GM18861 (cell line): ENCODE results near the gene B4GALNT3.

Source experiments
- ATAC-seq: cut with Tn5 transposase; IDR thresholded peaks from one replicate; pipeline ENCODE4 v1.9.1; 2021; ENCODE audit not compliant: unreplicated experiment

B4GALNT3 gene

DNA sequence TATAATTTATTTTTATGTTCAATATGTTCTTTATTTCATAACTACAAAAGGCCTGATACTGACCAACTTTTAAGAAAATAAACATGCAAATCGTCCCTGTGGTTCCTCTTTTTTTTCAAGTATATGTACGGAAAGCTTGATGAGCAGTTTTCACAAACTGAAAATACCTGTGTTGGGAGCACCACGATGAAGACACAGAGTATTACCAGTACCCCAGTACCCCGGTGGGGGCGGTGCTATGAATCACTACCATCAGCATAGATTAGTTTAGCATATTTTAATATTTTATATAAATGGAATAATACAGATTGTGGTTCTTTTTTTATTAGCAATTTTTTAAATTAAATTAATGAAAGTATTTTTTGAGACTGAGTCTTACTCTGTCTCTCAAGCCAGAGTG lies 7.0 kb downstream of the B4GALNT3 start:
- ATAC-seq = no peak

DNA sequence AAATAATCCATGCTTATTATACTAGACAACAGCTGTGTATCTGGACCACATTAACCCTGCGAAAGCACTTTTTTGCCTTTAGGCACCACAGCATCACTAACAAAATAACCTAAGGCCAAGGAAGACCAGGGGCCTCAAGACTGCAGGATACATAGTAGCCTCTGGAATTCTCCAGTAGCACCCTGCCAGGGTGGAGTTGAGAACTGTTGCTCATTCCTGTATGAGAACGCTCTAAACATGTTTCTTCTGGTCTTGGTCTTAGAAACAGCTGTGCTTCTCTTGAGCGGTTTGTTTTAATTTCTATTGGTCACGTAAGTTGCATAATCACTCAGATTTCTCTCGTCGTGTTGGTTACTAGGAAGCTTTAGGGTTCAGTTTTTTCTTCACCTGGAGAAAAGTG lies 7.9 kb downstream of the B4GALNT3 start:
- no peak for ATAC-seq

DNA sequence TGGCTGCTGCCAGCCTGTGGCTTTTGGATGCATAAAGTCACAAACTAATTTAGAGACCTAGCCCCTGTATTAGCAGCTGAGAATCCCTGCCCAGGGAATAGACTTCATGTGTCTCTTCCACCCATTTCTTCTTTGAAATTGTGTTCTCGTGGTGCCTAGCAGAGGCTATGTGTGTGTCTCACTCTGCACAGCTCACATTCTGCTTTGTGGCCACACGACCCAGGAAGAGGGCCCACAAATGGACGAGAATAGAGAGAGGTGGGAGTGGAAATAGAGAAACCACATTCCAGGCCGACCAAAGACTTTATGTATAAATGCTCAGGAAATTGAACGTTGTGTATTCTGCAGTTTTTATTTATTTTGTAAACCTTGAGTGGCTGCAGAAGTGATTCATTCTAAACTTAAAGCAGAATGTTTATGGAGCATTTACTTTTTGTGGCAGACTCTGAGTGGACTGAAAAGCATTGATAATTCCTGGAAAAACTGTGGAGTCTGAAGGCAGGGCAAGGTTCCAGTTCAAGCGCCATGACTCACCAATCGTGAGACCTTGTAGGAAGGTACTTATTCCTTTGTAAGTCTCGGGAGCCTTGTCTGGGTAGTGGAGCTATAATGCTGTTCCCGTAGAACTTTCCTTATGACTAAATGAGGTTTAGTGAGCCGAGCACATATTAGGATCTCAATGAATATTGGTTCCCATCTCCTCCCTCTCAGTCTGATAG lies 9.1 kb downstream of the B4GALNT3 start:
- ATAC-seq = no peak

DNA sequence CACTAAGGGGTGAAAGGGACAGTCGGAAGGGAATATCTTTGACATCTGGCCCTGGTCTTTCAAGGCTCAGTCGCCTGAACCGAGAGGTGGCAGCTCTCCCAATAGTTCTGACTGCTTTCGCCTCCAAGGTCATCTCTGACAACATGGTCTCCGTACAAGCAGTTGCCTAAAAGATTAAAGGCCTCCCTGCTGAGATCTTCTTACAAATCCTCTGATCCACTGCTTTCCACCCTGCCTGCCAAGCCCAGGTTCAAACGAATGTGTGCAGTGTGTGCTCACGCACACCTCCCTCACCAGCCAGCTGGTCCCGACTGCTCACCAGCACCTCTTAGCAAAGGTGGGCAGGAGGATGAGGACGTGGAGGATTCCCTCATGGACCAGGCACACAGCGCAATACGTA lies 10.4 kb downstream of the B4GALNT3 start:
- ATAC-seq = no peak

DNA sequence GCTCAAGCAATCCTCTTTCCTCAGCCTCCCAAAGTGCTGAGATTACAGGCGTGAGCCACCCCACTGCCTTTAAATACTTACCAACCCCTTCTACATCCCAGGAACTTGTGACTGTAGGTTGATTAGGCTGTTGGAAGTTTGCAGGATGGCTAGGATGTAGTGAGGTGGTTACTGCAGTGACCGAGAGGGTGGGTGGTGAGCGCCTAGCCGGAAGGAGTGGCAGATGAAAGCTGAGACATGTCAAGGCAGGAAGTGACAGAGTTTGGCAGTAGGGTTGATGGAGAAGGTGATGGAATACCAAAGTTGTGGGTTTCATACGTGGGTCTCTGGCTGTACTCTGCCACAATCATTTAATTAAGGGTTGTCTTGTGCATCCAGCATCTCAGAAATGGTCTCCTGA lies 13.5 kb downstream of the B4GALNT3 start:
- no peak for ATAC-seq

DNA sequence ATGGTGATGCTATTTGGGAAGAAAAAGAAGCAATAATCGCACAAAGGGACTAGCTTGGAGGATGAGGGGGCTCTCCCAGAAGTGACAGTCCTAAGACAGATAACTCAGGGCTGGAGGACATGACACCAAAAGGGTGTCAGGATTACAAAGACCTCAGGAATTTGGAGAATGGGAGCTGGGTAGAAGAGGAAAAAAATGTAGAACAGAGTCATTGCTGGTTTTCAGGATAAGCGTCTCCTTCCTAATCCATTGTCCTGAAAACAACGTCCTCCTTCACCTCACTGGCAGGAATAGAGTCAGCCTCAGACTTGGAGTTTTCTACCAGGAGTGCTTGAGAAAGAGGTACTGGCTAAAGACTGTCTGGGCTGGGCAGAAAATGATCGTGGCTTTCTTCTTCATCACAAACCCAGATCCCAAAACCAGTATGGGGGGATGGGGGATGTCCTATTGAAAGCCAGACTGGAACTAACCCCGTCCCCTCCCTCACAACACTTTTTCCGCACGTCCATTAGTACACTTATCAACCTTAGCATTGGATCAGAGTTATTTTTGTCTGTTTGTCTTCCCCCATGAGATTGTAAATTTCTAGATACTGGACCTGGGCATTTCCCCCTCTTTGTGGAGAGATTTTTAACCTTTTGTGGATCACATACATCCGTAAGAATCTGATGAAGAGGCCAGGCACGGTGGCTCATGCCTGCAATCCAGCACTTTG lies 14.3 kb downstream of the B4GALNT3 start:
- ATAC-seq = no peak

DNA sequence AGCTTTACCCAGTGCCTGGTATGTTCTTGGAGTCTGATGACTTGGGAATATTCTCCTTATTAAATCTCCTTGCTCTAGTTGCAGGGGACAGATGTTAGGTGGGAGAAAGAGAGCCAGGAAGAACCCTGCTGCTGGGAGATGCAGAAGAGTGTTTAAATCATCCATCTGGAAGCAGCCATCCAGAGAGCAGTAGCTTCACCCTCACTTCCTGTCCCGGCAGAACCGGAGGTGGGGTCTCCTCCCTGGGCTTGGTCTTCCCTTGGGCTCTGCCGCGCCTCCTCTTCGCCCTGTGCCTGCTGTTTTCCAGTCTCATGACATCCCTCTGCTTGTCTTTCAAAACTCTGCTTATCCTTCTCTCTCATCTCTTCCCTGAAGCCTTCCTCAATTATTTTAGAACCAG lies 15.5 kb downstream of the B4GALNT3 start:
- ATAC-seq = no peak

DNA sequence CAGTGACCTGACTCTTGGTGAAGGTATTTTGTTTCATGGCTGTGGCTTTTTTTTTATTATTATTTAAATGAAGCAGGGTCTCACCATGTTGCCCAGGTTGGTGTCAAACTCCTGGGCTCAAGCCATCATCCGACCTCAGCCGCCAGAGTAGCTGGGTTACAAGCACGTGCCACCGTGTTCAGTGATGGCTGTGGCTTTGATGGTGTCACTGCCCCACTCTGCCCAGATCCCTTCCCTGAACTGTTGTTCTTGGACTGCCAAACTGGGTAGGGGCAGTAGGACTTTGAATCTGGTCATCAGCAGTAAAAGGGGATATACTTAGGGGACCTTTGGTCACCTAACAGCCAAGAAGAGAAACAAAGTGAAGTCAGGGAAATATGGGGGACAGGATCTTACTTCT lies 19.4 kb downstream of the B4GALNT3 start:
- no peak for ATAC-seq

DNA sequence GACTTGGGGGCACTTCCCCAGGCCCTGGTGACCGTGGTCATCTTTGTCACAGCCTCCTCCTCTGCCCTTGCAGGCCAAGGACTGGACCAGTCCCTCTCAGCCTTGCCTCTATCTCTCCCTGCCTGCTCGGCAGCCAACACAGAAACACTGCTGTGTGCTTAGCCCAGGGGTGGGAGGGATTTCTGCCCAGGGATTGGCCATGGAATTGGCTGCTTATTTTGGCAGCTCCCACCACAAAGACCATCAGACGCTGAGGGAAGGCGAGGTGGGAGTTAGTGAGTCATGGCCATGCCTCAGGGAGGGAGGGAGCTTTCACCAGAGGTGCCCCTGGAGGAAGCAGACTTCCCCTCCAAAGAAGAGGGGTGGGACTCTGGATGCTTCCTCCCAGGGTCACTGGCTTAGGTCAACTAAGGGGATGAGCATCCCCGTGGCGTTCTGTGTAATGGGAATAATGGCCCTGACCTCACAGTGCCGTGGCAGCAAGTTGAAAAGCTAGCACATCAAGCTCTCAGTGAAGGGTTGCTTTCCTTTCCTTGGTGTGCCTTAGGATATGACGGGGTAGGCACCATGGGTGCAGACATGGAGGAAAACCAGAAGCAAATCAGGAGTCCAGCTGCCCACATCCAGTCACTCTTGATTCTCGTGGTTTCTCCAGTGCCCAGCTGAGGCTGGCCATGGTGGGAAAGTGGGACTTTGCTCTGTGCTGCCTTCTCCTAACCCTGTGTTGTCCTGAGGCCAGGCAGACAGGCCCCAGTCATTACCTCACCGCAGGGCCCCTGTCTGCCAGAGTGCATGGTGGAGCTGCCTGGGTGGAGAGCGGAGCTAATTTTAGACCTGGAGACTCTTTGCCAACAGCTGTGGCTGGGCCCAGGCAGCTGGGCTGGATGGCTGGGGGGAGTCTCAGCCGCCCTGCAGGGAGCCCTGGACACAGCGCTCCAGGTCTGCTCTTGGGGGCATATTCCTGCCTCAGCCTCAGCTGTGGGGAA lies 21.4 kb downstream of the B4GALNT3 start:
- ATAC-seq = no peak

DNA sequence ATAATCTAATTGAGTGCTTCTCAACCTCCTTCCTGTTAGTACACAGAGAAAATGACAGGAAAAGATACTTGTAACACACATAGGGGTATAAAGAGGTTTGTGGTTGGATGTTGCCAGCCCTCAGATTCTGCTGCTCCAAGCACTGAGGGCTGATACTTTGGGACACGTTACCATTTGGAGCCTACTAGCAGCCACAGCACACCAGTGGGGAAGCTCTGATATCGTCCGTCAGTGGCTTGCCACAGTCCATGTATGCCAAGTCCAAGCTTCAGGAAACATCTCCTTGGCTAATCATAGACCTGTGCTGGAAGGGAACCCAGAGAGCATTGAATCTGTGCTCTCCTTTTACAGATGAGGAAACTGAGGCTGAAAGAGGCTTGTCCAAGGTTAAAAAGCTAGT lies 22.3 kb downstream of the B4GALNT3 start:
- ATAC-seq = no peak

DNA sequence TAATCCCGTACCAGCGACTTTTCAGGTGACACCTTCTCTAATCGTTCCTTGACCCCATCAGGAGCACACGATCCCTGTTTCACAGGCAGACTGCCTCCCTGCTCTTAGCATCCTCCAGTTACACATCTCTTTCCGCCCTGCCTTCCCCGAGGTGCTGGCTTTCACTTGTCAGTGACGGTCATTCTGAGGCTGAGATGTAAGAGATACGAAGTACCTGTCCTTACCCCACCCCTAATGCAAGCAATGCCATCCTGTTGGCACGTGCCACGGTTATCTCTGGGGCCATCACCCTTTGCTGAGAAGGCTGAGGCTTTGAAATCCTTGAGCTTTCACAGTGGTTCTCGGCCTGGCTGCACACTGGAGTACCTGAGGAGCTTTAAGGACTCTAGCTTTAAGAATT lies 24.4 kb downstream of the B4GALNT3 start:
- no peak for ATAC-seq

DNA sequence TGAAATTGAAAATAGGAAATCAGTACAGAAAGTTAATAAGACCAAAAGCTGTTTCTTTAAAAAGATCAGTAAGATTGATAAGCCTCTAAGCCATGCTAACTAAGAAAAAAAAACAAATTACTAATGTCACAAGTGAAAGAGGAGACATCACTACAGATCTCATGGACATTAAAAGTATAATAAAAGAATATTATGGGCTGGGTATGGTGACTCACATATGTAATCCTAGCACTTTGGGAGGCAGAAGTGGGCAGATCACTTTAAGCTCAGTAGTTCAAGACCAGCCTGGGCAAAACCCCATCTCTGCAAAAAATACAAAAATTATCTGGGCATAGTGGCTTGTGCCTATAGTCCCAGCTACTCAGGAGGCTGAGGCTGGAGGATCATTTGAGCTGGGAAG lies 30.5 kb downstream of the B4GALNT3 start:
- no peak for ATAC-seq

DNA sequence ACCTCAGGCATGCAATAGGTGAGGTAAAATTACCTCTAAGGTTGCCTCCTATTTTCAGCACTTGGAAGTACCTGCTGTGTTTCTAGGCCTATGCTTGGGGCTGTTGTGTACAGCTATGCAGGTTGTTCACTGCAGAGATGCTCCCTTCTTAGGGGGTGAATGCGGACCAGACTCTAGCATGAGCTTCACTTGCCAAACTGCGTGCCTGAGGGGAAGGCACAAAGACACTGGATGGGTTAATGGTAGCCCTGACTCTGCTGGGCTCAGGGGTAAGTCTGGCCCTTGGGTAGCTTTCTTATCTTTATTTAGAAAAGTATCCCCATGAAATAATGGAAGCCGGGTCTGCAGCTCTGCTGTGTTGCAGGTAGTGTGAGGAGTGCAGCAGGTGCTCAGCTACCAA lies 35.7 kb downstream of the B4GALNT3 start:
- ATAC-seq = no peak

DNA sequence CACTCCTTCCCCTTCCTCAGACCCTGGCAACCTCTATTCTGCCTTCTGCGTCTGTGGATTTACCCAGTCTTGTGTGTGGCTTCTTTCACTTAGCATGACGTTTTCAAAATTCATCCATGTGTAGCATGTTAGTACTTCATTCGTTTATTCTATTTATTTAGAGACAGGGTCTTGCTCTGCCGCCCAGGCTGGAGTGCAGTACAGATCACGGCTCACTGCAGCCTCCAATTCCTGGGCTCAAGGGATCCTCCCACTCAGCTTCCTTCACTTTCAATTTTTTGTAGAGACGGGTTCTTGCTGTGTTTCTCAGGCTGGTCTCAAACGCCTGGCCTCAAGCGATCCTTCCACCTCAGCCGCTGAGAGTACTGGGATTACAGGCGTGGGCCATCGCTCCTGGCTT lies 37.0 kb downstream of the B4GALNT3 start:
- ATAC-seq = no peak

DNA sequence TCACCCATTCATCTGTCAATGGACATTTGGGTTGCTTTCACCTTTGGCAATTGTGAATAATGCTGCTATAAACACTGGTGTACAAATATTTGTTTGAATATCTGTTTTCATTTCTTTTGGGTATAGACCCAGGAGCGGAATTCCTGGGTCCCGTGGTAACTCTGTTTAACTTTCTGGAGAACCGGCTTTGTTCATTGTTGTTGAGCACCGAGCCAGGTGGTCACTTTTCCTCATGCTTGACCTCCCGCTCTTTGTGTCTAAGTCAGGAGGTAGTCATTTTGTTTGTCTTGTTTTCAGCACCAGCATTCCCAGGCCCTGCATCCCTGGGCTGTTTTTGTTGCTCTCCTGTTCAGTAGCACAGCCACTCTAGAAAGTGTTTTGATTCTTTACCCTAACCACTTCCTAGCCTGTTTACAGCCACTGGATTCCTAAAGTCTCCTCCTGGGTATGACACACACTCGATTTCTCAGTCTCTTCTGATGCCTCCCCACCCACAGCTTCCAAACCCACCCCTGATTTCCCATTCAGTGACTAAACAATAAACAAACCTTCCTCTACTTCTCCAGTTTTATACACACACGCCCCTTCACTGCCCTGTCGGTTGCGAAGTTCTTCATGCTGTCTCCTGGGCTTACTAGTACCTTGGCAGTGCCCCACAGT lies 37.9 kb downstream of the B4GALNT3 start:
- no peak for ATAC-seq

DNA sequence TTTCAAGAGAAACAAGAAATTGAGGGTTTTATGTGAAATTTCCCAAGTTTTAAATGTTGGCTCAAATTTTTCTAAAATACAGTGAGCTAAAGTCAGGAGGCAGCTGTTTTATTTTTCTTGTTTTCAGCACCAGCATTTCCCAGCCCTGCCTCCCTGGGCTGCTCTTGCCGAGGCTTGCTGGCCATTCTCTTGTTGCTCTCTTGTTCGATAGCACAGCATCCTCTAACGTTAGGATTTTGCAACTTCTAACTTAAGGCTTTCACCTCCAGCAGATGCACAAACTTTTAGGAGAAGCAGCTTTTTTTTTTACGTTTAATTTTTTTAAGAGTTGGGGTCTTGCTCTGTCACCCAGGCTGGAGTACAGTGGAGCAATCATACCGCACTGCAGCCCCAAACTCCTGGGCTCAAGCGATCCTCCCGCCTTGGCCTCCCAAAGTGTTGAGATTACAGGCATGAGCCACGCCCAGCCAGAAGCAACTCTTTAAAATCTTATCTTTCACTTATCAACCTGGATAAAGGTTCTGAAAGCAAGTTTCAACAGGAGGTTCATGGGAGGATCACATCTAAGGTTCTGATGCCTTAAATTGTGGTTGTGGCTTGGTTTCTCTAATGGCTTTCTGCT lies 40.2 kb downstream of the B4GALNT3 start:
- ATAC-seq = no peak

DNA sequence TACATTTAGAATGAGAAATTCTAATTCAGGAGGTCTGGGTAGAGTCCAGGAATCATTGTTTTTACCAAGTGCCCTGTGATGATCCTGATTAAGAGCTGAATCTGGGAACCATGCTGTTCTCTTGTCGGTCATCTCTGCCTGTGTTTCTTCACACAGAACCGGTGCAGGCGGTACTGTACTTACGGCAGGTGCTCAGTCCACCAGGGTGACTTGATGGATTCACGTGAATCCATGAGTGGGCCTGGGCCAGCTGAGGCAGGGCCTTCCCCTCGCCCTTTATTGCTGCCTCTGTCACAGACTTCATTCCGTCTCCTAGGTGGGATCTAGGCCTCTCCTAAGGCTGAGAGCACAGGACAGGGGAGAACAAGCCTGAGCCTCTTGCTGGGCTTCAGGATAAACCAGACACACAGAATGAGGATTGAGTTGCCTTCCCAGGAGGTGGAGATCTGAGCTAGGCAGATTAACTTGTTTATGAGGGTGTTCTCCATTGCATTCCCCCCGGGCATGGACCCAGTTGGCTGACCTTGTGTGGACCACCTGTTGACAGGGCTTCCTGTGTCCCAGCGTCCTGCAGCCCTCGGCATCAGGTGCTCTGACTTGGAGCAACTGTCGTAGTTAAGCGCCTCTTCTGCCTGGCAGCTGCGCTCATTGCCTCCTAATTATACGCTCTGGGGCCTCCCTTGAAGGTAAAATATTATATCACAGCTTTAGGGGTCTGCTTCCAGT lies 42.1 kb downstream of the B4GALNT3 start:
- ATAC-seq = no peak

DNA sequence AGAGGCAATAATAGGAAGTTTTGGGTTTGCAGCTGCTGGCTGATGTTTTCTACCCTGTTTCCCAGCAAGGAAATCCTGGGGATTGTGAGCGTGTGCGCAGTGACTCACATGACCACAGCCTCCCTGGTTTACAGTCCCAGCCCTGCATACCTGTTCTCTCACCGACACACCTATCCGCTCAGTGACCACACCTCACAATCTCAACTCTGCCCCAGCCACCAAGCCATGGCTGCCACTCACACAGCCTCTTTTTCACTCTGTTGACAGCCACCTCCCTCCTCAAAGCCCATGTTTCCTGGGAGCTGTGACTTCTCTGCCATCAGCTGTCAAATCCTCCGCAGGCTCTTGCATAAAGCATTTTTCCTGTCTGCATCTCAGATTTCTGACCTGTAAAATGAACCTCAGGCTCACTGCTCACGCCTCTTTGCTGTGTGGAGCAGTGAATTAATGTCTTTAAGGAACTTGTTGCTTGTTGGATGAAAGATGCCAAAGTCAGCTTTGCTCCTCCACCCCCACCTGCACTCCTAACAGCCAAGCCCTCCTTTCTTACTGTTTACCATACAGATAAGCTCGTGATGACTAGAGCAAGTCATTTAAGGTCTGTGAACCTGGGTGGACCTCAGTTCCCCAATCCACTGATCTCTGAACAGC lies 43.5 kb downstream of the B4GALNT3 start:
- no peak for ATAC-seq

DNA sequence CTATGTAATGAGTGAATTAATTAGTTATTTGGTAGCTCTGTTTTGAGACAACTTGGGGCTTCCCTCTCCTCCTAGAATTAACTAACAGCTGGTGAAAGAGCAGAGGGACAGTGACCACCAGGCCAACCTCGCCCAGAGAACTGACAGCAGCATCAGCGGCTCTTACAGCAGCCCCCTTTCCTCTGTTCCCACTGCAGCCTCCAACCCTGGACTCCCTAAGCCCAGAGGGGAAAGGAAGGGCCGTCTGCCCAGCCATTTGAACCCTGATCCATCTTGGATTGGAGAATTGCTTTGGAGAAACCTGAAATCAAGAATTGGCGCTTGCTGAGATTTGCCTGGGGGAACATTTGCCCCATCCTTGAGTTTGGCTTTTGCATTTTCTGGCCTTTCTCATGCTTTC lies 45.5 kb downstream of the B4GALNT3 start:
- ATAC-seq = no peak
